ENCODE data around the gene CCDC12. TPM values are rescaled to one million over a fixed set of nuclear protein-coding genes. Genes with fewer than 3 reads are reported as not detected.
A peak's percentile ranks its signal among the peaks of the same experiment; 100 is the strongest.

Gene CCDC12
- total and polyA plus RNA-seq, 2 donors (not counting 1 experiment from before 2014, with no cell fraction given), result 84.0 to 97.3 TPM

GRCh38 chr3:47017504-47018268 is 41.1 kb upstream of the CCDC12 start:
- peaks cover 43% of the 10 kb centered on the region for H4K20me1 ChIP-seq (ENCODE audit: control insufficient read depth, insufficient read depth, low read length, poor library complexity, severe bottlenecking)
- ATAC-seq (ENCODE audit: low read depth), result no peak
- Mint-ChIP-seq H3K9me3 (ENCODE audit: insufficient read depth) (no peaks in the 10 kb centered on the region), H3K4me3 (peak overlapping the region; percentile 26), H3K4me1 (peaks cover 41% of the 10 kb centered on the region), H3K27me3 (no peaks in the 10 kb centered on the region), H3K27ac (peak overlapping the region; percentile 86)
- peaks cover 23 to 27% of the 10 kb centered on the region in 2 donors for H3K4me1 ChIP-seq (ENCODE audit: control insufficient read depth in 2 of 2, insufficient read depth in 2 of 2, low read length in 2 of 2)
- POLR2A ChIA-PET, result interaction anchor here (0.6 to 0.7 kb wide), 3 partner anchors 30 to 59 kb away, joined by 3 read pairs; no protein-coding TSS in a partner anchor
- WGBS (ENCODE audit: insufficient coverage), result 10% methylated on average over 4 of the region's 6 CpGs
- H2AFZ ChIP-seq (ENCODE audit: insufficient read depth, low read depth, low read length, poor library complexity, severe bottlenecking), result no peak overlapping the region
- H3K36me3 ChIP-seq (replicated peaks in 1 of 2; ENCODE audit: control extremely low read depth in 1 of 2, control insufficient read depth in 1 of 2, extremely low read depth in 1 of 2, insufficient read depth in 2 of 2, low read length in 1 of 2), result peaks cover 0 to 61% of the 10 kb centered on the region in 2 experiments
- CTCF ChIA-PET, result interaction anchor here (0.8 to 2.4 kb wide), 6 partner anchors 10 to 307 kb away, joined by 3 to 5 read pairs (median 4); partner anchors contain the start of gene NBEAL2
- no peak overlapping the region for H3K4me3 ChIP-seq (ENCODE audit: control extremely low read depth in 1 of 5, extremely low read depth in 1 of 5, insufficient read depth in 1 of 5, low read depth in 2 of 5, low read length in 4 of 5)
- DNase-seq, result no peak
- no peaks in the 10 kb centered on the region for H3K9me3 ChIP-seq (ENCODE audit: control extremely low read depth in 1 of 3, control insufficient read depth in 2 of 3, insufficient read depth in 1 of 3, low read length in 2 of 3)
- H3K79me2 ChIP-seq (ENCODE audit: control insufficient read depth, insufficient read depth, low read length), result peaks cover 23% of the 10 kb centered on the region
- TF ChIP-seq, protein P1, sequence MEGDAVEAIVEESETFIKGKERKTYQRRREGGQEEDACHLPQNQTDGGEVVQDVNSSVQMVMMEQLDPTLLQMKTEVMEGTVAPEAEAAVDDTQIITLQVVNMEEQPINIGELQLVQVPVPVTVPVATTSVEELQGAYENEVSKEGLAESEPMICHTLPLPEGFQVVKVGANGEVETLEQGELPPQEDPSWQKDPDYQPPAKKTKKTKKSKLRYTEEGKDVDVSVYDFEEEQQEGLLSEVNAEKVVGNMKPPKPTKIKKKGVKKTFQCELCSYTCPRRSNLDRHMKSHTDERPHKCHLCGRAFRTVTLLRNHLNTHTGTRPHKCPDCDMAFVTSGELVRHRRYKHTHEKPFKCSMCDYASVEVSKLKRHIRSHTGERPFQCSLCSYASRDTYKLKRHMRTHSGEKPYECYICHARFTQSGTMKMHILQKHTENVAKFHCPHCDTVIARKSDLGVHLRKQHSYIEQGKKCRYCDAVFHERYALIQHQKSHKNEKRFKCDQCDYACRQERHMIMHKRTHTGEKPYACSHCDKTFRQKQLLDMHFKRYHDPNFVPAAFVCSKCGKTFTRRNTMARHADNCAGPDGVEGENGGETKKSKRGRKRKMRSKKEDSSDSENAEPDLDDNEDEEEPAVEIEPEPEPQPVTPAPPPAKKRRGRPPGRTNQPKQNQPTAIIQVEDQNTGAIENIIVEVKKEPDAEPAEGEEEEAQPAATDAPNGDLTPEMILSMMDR (IDR thresholded peaks at IDR 0.05), result no peak
- TF ChIP-seq EZH2 (IDR thresholded peaks at IDR 0.05; ENCODE audit: borderline replicate concordance, insufficient read depth, low read depth, low read length, poor library complexity, severe bottlenecking), result no peak
- peak overlapping the region; percentile 32 to 79 for H3K27ac ChIP-seq (ENCODE audit: low read length in 2 of 2)
- intact Hi-C loops (cut with micrococcal nuclease), result loop anchor here (1.0 kb wide), 2 partner anchors 8 to 19 kb away; no protein-coding TSS in a partner anchor
- H3K27me3 ChIP-seq (replicated peaks in 1 of 4; ENCODE audit: control extremely low read depth in 1 of 4, control insufficient read depth in 3 of 4, insufficient read depth in 4 of 4, low read length in 3 of 4), result no peaks in the 10 kb centered on the region
- H3K9ac ChIP-seq (ENCODE audit: low read length), result peak overlapping the region; percentile 20
- H3K4me2 ChIP-seq (replicated peaks; ENCODE audit: low read depth, low read length, poor library complexity, severe bottlenecking), result peak overlapping the region; percentile 35

Data from B cell (primary cell).